GM21576 (cell line): ENCODE data around the gene SERP2.

Experiments
- ATAC-seq: cut with Tn5 transposase; IDR thresholded peaks from one replicate; pipeline ENCODE4 v1.9.1; 2021; ENCODE audit warnings: mild to moderate bottlenecking, moderate library complexity; ENCODE audit not compliant: unreplicated experiment

Gene SERP2

DNA sequence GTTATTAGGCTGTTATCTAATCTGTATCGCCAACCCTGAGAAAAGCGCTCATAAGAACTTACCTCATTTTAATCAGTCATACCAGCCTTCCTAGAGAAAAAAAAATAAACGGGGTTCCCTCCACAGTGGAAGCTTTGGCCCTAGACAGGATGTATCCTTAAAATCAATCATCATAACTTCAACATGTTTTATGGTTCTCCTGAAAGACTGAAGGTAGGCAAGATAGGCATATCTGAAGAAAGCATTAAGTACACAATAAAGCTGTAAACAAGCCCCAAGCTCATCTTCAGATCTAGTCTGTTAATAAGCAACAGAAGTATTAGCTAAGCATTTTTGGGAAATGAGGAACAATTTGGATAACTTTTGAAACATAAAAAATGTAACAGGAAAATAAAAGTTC lies 18.7 kb upstream of the SERP2 start:
- no peak for ATAC-seq

DNA sequence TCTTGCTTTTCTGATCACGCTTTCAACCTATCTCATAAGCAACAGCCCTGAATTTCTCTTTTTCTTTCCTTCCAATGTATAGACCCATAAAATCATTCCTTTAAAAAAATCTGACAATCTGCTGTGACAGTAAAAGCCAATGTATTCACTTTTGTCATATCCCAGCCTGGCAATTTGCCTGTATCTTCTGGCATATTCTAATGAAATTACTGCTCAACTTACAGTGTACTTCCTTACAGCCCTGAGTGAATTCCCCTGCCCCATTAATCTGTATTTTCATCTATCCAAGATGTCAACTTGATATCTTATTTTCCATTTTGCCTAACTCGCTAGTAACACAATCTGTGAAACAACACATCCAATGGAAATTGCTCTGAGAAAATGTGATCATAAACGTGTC lies 18.0 kb upstream of the SERP2 start:
- ATAC-seq = no peak

DNA sequence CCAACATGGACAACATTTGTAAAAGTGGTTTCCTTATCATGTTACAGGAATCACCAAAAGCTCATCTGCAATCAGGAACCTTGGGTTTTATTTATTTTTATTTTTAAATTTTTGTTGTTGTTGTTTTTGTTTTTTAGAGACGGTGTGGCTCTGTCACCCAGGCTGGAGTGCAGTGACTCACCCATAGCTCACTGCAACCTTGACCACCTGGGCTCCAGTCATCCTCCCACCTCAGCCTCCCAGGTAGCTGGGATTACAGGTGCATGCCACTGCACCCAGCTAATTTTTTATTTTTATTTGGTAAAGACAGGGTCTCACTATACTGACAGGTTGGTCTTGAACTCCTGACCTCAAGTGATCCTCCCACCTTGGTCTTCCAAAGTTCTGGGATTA lies 13.6 kb upstream of the SERP2 start:
- no peak for ATAC-seq

DNA sequence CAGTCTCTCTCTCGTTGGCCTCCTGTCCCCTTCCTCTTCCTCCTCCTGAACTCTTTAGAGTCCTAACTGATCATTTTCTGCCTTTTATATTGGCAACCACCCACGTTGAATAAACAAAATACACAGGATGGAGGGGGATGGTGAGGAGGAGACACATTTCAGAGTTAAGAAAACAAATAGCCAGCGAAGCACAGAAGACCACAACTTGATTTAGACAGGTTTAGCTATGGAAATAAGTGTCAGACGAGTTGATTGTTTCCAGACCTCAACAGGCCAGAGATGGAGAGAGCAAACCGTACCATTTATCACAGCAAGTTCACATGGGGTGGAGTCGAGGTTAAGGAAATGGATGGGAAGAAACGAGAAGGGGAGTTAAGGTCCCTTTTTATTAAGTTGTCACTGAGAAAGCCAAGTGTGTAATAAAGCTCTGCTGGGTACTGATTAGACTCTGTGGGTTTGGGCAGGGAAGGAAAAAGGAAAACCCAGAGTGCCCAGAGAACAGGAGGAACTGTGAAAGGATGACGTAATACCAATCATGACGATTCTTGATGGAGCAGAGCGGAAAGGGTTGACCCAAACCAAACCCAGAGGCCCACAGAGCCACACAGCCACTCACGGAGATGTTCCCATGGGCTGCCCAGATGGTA lies 11.1 kb upstream of the SERP2 start:
- no peak for ATAC-seq

DNA sequence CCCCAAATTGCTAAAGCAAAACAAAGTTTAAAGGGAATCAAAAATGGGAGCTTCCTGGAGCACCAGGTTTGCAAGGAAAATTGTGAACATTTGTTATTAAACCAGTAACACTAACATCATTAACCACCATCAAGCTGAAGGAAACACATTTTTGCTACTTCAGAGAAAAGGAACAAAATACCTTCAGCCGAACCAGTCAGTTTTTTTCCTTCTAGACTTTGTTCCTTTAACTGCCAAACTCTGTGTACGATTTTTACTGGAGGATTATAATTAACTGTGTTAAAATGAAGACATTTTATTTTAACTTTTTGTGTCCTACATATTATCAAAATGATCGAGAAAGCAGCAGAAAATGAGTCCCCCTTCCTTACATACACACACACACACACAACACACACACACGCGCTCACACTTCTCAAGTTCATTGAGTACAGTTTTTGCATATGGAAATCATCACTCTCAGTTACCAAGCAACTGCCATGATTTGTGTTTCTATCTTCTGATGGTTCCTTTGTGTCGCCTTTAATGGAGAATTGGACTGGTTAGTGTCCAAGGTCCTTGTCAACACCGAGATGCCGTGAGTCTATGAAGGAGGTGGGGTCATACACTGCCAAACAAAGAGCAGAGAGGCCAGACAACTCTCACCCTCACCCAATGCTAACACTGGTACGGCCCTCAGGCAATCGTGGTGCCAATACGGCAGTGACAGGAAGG lies 9.8 kb upstream of the SERP2 start:
- no peak for ATAC-seq

DNA sequence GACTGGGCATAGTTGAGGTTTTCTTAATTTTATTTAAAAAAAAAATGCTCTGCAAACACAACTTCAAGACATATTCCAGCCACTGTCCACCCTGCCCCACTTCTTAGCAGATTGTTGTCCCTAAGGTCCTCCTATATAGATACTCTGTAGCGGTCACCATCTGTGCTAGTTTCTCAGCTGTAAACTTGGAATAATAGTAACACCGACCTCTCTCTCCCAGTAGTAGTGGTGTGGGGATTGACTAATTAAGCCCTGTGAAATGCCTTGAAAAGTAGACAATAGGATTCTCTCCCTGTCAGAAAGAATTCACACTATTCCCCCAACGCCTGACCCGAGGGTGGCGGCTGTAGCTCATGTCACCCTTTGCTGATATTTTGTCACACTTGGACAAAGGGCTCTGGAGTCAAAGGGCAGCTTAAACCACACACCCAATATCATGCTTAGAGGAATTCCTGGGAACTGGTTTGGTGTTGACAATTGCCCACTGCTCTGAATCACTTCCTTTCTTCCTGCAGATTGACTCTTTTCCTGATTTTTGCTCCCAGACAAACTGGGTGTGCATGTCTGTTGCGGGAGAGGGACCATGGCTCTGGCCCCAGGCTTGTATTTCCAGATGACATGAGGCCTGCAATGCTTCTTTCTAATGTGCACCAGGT lies 9.2 kb upstream of the SERP2 start:
- ATAC-seq = no peak

DNA sequence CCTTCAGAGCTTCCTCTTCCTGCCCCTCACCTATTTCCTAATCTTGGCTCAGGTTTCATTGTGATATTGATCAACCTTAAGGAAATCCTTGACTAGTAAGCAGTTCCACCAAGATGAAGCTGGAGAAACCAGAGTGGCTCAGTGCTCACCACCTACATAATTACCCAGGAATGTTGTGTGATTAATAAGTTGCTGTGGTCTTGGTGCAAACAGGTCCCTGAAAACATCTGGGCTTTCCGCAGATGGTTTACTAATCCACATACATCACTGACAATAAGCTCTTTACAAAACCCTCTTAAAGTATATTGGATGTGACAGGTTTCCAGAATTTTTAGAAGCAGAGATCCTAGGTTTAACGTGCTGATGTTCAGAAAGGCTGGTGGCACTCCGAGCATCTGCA lies 8.6 kb upstream of the SERP2 start:
- ATAC-seq = no peak

DNA sequence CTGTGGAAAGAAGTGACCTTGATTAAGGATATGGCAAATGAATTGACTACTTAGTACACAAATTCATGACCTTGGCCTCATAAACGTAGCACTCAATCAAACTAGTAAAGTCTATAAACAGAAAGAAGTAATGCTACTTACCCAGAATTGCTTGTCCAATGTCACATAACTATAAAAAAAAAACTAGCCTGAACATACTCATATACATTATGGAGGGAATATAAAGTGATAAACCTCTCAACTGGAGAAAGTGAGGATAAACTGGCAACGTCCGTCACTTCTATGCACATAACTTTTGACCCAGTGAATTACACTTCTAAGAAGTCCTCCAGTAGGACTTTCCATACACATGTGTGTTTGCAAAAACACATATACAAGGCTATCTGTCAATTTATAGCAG lies 7.7 kb upstream of the SERP2 start:
- no peak for ATAC-seq

DNA sequence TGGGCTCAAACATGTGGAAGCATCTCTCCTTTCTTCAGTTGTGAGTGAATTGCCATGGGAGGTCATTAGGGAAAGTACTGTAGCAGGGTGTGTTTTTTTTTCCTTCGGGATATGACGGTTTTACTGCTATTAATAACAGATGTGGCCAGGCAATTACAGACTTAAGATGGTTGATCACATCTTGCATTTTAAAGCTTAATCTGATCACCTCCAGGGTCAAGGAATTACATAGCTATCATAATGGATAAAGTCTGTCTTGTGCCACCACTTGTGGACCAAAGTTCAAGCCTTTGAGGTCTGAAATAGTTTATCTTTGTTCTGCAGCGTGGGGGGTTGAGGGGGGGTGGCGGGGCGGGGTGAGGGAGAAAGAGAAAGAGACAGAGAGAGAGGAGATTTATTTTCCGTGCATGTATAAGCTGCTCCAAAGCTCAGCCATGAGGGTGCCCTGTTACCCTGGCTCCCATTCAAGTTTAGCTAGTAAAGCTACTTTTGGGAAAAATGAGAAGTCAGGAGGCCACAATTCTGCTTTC lies 5.5 kb upstream of the SERP2 start:
- ATAC-seq = no peak

DNA sequence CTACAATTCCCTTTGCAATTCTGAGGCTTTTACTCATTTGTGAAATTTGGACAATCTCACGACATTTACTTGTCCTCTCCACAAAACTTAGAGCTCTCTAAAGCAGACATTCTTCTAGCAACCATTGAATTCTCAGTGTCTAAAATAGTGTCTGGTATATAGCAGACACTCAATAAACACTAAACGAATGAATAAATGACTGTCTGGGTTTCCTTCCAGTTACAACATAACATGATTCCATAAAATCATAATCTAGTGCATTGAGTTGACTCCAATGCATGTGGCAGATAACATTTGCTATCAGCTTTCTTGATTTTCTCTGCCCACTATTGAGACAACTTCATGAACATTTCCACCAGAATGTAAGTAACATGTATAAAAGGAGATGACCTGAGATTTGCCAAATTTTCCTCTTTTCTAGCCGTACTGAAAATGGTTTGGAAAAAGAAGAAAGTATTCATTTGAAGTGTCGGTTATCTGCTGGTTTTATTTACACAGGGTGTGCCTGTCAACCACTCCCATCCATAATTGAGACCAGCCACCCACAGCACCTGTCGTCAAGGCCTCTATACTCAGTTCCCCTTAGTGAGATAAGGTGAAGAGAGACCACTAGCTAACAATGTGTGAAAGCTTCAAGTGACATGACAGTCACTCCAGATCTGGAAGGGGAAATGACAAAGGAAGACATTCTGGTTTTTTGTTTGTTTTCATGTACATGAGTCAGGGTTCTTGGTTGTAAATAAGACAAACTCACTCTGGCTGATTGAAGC lies 4.8 kb upstream of the SERP2 start:
- no peak for ATAC-seq

DNA sequence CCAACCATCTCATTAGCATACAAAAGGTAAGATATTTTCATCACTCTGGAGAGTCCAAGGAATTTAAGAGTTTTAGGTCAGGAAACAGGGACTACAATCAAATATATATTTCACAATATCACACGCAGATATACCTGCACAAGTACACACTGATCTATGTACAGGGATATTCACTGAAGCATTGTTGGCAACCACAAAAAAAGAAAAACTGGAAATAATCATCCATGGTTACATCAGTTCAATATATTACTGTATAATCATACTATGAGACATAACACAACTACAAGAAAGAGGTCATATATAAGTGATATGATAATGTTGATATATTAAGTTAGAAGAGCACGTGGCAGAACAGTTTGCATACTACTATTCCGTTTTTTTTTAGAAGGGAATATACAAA lies 2.2 kb upstream of the SERP2 start:
- no peak for ATAC-seq

DNA sequence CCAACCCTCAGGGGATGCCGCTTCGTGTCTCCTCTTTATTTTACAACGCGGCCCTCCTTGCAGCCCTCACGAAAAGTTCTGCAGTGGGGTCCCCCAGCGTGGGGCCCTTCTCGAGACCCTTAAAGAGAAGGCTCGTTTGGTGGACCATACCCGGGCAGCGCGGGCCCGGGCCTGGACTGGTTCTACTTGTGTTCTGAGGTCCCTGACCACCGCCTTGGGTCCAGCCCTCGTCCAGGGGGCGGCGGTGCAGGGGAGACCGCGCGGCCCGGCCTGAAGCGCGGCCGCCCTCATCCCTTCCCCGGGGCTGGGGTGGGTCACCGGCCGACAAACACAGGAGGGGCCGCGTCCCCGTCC lies 400 bp upstream of the SERP2 start:
- no peak for ATAC-seq

DNA sequence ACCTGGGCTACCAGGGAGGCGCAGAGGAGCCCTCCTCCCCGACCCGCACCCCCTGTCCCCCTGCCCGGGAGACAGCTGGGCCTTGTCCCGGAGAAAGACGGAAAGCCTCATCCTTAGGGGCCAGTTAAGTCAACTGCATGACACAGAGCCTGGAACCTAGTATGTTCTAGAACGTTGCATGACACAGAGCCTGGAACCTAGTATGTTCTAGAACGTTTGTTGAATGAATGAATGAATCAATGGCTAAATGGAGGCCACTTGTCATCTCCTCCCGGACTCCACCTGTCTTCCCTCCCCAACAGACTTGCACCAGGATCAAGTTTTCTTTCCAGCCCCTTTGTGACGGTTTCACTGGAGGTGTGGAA lies 706 bp downstream of the SERP2 start:
- ATAC-seq = no peak

DNA sequence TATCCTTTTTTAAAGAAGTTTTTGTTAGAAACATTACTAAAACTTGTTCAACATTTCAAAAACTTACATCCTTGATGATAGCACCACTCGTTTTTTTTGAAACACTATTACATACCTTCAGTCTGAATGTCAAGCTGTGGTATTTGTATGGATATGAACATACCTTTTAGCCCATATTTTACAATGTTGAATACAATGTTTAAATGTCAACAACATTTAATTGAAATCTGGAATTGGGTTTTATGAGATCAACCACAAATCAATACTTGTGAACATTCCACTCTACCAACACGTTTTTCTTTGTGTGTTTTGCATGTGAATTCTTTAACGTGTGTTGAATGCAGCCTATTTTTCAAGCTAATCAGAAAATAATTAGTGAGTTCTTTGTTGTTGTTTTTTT lies 4.7 kb downstream of the SERP2 start:
- no peak for ATAC-seq

DNA sequence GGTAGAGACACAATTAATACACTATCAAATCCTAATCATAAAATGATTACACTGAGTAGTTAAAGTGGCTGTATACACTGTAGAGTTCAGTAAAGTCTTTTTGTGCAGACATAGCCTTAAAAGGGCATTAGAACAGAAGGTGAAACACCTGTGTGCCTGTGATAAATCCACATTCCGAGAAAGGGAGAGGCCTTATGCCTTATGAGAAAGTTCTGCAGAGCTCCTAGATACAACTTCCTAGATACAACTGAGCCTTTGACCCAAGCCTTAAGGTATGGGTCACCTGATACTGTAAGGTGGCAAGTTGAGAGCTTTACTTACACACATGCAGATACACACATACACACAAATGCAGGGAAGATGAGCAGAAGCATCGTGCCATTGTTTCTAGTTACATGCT lies 6.3 kb downstream of the SERP2 start:
- ATAC-seq = no peak

DNA sequence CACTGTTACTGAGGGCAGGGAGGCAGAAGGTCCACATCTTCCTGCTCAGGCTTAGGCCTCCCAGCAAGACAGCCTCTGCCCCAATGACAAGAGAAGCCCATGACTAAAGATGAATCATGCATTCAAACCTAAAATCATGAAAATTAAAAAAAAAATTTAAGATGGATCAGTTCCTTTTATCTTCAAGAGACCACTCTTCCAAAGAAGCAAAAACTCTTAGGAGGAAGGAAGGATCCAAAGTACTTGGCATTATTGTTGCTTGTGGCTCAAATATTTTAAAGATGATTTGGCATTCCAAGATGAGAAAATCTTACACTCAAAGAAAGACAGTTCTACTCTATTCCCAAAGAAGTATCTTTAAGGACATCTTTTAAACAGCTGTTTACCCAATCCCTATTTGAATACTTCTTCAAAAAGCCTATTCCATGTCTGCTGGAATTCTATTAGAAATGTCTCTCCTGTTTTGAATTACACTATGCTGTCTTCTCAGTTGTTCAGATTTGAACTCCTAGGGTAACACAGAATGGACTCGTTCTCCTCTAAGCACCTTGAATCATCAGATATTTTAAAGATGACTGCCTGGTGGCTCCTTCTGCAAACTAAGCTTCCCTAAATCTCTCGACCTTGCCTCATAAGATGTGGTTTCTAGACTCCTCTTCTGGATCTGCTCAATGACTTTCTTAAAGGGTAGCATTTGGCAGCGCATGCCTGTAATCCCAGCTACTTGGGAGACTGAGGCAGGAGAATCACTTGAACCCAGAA lies 7.0 kb downstream of the SERP2 start:
- no peak for ATAC-seq

DNA sequence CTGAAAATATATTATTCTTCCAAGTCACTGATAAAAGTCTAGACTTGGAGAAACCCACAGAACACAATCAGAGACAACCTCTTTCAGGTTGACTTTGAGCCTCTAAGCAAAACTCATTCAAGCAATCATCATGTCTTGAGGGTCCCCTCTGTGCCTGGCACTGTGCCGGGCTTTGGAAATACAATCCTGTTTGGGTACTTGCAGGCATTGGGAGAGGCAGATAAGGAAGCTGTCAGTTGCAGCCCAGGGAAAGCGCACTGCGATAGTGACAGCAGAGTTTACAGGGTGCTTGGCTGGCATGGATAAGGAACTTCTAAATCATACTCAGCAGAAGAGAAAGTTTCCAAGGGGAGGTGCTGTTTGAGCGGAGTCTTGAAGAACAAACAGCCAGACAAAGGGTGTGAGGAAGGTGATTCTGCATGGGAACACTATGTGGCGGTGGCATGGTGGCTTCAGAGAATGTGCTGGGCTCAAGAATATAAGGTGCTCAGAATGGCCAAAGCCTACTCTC lies 9.1 kb downstream of the SERP2 start:
- ATAC-seq = no peak

DNA sequence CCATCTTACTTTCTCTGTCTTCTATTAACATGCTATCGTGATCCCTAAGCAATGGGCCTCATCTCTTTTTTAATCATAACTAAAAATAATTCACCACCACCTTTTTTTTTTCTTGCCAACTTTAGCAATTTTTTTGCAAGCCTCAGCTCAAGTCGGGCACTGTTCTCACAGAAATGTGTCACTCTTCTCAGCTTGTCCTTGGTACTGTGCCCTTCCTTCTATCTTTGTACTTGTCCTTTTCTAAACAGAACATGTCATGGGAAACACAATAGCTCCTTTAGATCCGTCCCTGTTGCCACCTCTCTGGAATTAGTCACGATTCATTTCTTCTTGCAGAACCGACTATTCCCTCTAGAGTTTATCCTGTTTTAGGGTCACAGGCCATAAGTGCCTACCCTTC lies 10.3 kb downstream of the SERP2 start:
- ATAC-seq = no peak

DNA sequence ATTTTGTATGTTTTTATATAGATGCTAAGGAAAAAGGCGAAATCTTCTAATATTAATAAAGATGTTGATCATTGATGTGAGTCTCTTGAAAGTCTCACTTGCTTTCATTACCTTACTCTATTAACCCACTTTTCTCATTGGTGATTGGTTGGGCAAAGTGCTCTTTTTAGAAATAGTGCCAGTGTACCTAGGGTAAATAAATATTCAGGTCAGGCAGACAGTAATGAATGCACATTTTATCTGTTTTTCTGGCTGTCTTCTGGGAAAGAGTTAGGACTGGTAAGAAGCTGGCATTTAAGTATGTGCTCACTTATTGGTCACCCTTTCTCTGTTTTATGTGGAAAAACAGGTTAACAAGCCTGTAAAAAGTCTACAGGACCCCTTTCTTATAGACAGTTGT lies 11.2 kb downstream of the SERP2 start:
- ATAC-seq = no peak

DNA sequence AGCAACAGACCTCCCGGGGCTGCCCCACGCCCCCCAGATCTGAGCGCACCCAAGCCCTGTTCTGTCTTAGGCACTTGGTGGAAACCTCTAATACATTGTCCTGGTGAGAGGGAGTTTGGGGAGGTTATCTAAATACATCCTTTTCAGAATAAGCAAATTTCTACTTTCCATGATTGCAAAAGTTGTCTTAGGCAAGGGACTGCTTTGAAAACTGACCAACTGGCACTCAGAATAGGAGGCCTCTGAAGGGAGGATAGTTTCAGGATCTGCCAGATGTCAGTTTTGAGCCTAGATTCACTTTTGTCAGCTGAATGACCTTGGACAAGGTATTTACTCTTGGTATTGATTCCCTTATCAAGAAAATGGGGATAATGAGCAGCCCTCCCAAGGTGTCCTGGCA lies 11.8 kb downstream of the SERP2 start:
- ATAC-seq = no peak

DNA sequence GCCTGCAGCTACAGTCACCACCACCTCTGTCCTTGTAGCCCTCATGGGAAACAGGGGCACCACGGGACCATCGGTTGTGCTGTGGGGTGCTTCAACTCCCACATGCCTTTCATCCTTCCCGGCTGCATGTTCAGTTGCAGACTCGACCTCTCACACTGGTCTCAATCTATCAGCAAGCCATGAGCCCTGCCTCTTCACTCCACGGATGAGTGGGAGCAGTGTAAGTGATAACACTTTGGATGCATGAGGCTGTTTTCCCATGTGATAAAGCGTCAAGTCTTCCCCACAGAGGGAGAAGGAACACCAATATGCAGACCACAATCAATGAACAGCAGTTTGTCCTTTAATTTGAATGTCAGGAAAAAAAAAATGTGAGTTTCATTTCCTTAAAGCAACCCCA lies 12.2 kb downstream of the SERP2 start:
- no peak for ATAC-seq
